C4-2B (cell line): ENCODE measurements around the gene DSCAM.

Source experiments
- ZFX ChIP-seq: fragments of 450-650 bp; IDR thresholded peaks from 2 replicates; pipeline ENCODE4 v1.6.1; 2017
- TF ChIP-seq, protein P1 (sequence below): fragments of 450-650 bp; conservative IDR thresholded peaks from 2 replicates; pipeline ENCODE4 v1.5.1; 2017; ENCODE audit warnings: mild to moderate bottlenecking

- TF ChIP-seq, protein P1, sequence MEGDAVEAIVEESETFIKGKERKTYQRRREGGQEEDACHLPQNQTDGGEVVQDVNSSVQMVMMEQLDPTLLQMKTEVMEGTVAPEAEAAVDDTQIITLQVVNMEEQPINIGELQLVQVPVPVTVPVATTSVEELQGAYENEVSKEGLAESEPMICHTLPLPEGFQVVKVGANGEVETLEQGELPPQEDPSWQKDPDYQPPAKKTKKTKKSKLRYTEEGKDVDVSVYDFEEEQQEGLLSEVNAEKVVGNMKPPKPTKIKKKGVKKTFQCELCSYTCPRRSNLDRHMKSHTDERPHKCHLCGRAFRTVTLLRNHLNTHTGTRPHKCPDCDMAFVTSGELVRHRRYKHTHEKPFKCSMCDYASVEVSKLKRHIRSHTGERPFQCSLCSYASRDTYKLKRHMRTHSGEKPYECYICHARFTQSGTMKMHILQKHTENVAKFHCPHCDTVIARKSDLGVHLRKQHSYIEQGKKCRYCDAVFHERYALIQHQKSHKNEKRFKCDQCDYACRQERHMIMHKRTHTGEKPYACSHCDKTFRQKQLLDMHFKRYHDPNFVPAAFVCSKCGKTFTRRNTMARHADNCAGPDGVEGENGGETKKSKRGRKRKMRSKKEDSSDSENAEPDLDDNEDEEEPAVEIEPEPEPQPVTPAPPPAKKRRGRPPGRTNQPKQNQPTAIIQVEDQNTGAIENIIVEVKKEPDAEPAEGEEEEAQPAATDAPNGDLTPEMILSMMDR = no peak
- no peak for TF ChIP-seq ZFX
Observed at GRCh38 chr21:40844935-40845334, 2.0 kb downstream of the DSCAM start.
